ENCODE results near the gene KCNH1. TPM values are rescaled to one million over a fixed set of nuclear protein-coding genes. Genes with fewer than 3 reads are reported as not detected.

Gene KCNH1
- polyA plus RNA-seq, 1 of the 3 experiments (the other 2 are of a cell fraction), result 0.08 TPM

DNA sequence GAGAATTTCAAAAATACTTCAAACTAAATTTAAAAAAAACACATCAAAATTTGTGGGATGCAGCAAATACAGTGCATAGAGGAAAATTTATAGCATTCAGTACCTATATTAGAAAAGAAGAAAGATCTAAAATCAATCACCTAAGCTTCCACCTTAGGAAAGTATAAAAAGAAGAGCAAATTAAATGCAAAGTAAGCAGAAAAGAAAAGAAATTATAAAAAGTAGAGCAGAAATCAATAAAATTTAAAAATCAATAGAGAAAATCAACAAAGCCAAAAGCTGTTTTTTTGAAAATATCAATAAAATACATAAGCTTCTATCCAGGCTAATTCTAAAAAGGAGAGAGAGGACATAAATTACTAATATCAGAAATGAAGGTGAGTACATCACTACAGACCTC lies 255.4 kb downstream of the KCNH1 start:
- Histone ChIP-seq H3K79me2 (ENCODE audit: insufficient read depth) (no peaks in the 10 kb centered on the region), H3K4me1 (ENCODE audit: control insufficient read depth in 1 of 2, insufficient read depth in 2 of 2, low read depth in 1 of 2, low read length in 1 of 2) (no peaks in the 10 kb centered on the region), H3F3A (replicated peaks; ENCODE audit: insufficient read depth) (no peaks in the 10 kb centered on the region), H3K27me3 (ENCODE audit: insufficient read depth) (no peaks in the 10 kb centered on the region), H3K4me2 (no peak overlapping the region), H3K36me3 (replicated peaks in 1 of 2; ENCODE audit: control insufficient read depth in 1 of 2, insufficient read depth in 2 of 2, low read length in 1 of 2) (no peaks in the 10 kb centered on the region), H3K4me3 (ENCODE audit: low read depth in 2 of 2, low read length in 1 of 2) (no peak overlapping the region), H2AFZ (ENCODE audit: low read depth) (no peak overlapping the region), H4K20me1 (ENCODE audit: insufficient read depth) (no peaks in the 10 kb centered on the region), H3K9me2 (no peaks in the 10 kb centered on the region), H3K9me3 (no peaks in the 10 kb centered on the region), H3K27ac (ENCODE audit: low read depth in 2 of 2, low read length in 1 of 2) (no peak overlapping the region), H3K9ac (no peak overlapping the region)
- POLR2A ChIA-PET, result no interaction called here
- no peak for DNase-seq
- CTCF ChIA-PET, result no interaction called here
- TF ChIP-seq, protein P1, sequence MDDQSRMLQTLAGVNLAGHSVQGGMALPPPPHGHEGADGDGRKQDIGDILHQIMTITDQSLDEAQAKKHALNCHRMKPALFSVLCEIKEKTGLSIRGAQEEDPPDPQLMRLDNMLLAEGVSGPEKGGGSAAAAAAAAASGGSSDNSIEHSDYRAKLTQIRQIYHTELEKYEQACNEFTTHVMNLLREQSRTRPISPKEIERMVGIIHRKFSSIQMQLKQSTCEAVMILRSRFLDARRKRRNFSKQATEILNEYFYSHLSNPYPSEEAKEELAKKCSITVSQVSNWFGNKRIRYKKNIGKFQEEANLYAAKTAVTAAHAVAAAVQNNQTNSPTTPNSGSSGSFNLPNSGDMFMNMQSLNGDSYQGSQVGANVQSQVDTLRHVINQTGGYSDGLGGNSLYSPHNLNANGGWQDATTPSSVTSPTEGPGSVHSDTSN (IDR thresholded peaks at IDR 0.05), result no peak
- TF ChIP-seq MEF2A (IDR thresholded peaks at IDR 0.05; ENCODE audit: borderline replicate concordance, low read depth) (no peak), NRF1 (IDR thresholded peaks at IDR 0.05; ENCODE audit: low read depth, low read length) (no peak), FOXM1 (IDR thresholded peaks at IDR 0.05; ENCODE audit: low read depth) (no peak), POLR2AphosphoS5 (IDR thresholded peaks at IDR 0.05; ENCODE audit: low read depth, low read length) (no peak), EZH2phosphoT487 (IDR thresholded peaks at IDR 0.05; ENCODE audit: borderline replicate concordance, low read depth) (no peak), RXRA (IDR thresholded peaks at IDR 0.05; ENCODE audit: borderline replicate concordance, low read depth) (no peak), FOXJ3 (CRISPR knock-in tag; IDR thresholded peaks at IDR 0.05) (no peak), TEAD4 (IDR thresholded peaks at IDR 0.05; ENCODE audit: borderline replicate concordance, insufficient read depth) (no peak)
- TF ChIP-seq, protein P2, sequence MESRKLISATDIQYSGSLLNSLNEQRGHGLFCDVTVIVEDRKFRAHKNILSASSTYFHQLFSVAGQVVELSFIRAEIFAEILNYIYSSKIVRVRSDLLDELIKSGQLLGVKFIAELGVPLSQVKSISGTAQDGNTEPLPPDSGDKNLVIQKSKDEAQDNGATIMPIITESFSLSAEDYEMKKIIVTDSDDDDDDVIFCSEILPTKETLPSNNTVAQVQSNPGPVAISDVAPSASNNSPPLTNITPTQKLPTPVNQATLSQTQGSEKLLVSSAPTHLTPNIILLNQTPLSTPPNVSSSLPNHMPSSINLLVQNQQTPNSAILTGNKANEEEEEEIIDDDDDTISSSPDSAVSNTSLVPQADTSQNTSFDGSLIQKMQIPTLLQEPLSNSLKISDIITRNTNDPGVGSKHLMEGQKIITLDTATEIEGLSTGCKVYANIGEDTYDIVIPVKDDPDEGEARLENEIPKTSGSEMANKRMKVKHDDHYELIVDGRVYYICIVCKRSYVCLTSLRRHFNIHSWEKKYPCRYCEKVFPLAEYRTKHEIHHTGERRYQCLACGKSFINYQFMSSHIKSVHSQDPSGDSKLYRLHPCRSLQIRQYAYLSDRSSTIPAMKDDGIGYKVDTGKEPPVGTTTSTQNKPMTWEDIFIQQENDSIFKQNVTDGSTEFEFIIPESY (IDR thresholded peaks at IDR 0.05; ENCODE audit: borderline replicate concordance, low read depth), result no peak
- TF ChIP-seq, protein P3, sequence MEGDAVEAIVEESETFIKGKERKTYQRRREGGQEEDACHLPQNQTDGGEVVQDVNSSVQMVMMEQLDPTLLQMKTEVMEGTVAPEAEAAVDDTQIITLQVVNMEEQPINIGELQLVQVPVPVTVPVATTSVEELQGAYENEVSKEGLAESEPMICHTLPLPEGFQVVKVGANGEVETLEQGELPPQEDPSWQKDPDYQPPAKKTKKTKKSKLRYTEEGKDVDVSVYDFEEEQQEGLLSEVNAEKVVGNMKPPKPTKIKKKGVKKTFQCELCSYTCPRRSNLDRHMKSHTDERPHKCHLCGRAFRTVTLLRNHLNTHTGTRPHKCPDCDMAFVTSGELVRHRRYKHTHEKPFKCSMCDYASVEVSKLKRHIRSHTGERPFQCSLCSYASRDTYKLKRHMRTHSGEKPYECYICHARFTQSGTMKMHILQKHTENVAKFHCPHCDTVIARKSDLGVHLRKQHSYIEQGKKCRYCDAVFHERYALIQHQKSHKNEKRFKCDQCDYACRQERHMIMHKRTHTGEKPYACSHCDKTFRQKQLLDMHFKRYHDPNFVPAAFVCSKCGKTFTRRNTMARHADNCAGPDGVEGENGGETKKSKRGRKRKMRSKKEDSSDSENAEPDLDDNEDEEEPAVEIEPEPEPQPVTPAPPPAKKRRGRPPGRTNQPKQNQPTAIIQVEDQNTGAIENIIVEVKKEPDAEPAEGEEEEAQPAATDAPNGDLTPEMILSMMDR (IDR thresholded peaks at IDR 0.05), result no peak
- TF ChIP-seq, protein P4, sequence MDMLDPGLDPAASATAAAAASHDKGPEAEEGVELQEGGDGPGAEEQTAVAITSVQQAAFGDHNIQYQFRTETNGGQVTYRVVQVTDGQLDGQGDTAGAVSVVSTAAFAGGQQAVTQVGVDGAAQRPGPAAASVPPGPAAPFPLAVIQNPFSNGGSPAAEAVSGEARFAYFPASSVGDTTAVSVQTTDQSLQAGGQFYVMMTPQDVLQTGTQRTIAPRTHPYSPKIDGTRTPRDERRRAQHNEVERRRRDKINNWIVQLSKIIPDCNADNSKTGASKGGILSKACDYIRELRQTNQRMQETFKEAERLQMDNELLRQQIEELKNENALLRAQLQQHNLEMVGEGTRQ (IDR thresholded peaks at IDR 0.05; ENCODE audit: borderline replicate concordance, low read depth, low read length), result no peak

DNA sequence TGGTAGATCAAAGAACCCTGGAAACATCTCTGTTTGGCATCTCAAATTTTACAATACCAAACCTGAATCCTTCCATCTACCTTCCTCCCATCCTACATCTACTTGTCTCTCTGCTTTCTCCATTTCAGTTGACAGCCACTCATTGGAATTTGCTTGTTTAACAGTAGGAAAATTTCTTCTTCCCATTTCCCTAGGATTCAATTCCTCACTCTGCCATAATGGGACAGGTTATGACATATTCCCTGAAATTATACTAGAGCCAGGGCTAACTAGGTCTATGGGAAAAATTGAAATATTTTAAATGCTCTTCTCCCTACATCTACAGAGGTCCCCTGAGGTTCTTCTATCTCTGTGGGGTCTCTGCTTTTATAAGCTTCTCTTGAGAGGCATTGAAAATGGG lies 257.7 kb downstream of the KCNH1 start:
- H3K9ac ChIP-seq, result no peak overlapping the region
- DNase-seq, result no peak
- no peaks in the 10 kb centered on the region for H3K27me3 ChIP-seq (ENCODE audit: insufficient read depth)
- no peaks in the 10 kb centered on the region for H3F3A ChIP-seq (replicated peaks; ENCODE audit: insufficient read depth)
- H3K79me2 ChIP-seq (ENCODE audit: insufficient read depth), result no peaks in the 10 kb centered on the region
- no peaks in the 10 kb centered on the region for H3K9me3 ChIP-seq
- H3K9me2 ChIP-seq, result no peaks in the 10 kb centered on the region
- H2AFZ ChIP-seq (ENCODE audit: low read depth), result no peak overlapping the region
- H3K27ac ChIP-seq (ENCODE audit: low read depth in 2 of 2, low read length in 1 of 2), result no peak overlapping the region
- no peaks in the 10 kb centered on the region for H3K4me1 ChIP-seq (ENCODE audit: control insufficient read depth in 1 of 2, insufficient read depth in 2 of 2, low read depth in 1 of 2, low read length in 1 of 2)
- POLR2A ChIA-PET, result no interaction called here
- no peak overlapping the region for H3K4me2 ChIP-seq
- CTCF ChIA-PET, result no interaction called here
- no peaks in the 10 kb centered on the region for H3K36me3 ChIP-seq (replicated peaks in 1 of 2; ENCODE audit: control insufficient read depth in 1 of 2, insufficient read depth in 2 of 2, low read length in 1 of 2)
- H3K4me3 ChIP-seq (ENCODE audit: low read depth in 2 of 2, low read length in 1 of 2), result no peak overlapping the region
- H4K20me1 ChIP-seq (ENCODE audit: insufficient read depth), result no peaks in the 10 kb centered on the region
- TF ChIP-seq RXRA (IDR thresholded peaks at IDR 0.05; ENCODE audit: borderline replicate concordance, low read depth) (no peak), GATA2 (CRISPR knock-in tag; IDR thresholded peaks at IDR 0.05) (no peak), FOXM1 (IDR thresholded peaks at IDR 0.05; ENCODE audit: low read depth) (no peak), SIN3A (IDR thresholded peaks at IDR 0.05; ENCODE audit: borderline replicate concordance, low read depth, low read length) (no peak), NRF1 (IDR thresholded peaks at IDR 0.05; ENCODE audit: low read depth, low read length) (no peak), FOXJ3 (CRISPR knock-in tag; IDR thresholded peaks at IDR 0.05) (no peak)
- TF ChIP-seq, protein P4 (IDR thresholded peaks at IDR 0.05; ENCODE audit: borderline replicate concordance, low read depth, low read length), result no peak
- TF ChIP-seq, protein P5, sequence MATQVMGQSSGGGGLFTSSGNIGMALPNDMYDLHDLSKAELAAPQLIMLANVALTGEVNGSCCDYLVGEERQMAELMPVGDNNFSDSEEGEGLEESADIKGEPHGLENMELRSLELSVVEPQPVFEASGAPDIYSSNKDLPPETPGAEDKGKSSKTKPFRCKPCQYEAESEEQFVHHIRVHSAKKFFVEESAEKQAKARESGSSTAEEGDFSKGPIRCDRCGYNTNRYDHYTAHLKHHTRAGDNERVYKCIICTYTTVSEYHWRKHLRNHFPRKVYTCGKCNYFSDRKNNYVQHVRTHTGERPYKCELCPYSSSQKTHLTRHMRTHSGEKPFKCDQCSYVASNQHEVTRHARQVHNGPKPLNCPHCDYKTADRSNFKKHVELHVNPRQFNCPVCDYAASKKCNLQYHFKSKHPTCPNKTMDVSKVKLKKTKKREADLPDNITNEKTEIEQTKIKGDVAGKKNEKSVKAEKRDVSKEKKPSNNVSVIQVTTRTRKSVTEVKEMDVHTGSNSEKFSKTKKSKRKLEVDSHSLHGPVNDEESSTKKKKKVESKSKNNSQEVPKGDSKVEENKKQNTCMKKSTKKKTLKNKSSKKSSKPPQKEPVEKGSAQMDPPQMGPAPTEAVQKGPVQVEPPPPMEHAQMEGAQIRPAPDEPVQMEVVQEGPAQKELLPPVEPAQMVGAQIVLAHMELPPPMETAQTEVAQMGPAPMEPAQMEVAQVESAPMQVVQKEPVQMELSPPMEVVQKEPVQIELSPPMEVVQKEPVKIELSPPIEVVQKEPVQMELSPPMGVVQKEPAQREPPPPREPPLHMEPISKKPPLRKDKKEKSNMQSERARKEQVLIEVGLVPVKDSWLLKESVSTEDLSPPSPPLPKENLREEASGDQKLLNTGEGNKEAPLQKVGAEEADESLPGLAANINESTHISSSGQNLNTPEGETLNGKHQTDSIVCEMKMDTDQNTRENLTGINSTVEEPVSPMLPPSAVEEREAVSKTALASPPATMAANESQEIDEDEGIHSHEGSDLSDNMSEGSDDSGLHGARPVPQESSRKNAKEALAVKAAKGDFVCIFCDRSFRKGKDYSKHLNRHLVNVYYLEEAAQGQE (IDR thresholded peaks at IDR 0.05; ENCODE audit: low read depth, low read length), result no peak
